BLaER1 (cell line): ENCODE data around the gene PCCA.

Source experiments
- H3K27ac ChIP-seq: shearing (Covaris generic); formaldehyde crosslinking; 2 replicates; pipeline ENCODE4 v1.8.1; 2022
- H3K27me3 ChIP-seq: shearing (Covaris generic); formaldehyde crosslinking; 2 replicates; pipeline ENCODE4 v1.8.1; 2022
- H3K36me3 ChIP-seq: shearing (Covaris generic); formaldehyde crosslinking; 2 replicates; pipeline ENCODE4 v1.8.1; 2022
- H3K4me1 ChIP-seq: shearing (Covaris generic); formaldehyde crosslinking; 2 replicates; pipeline ENCODE4 v1.8.1; 2022
- H3K4me2 ChIP-seq: shearing (Covaris generic); formaldehyde crosslinking; 2 replicates; pipeline ENCODE4 v1.8.1; 2022
- H3K4me3 ChIP-seq: shearing (Covaris generic); formaldehyde crosslinking; 2 replicates; pipeline ENCODE4 v1.8.1; 2022
- H3K9ac ChIP-seq: shearing (Covaris generic); formaldehyde crosslinking; 2 replicates; pipeline ENCODE4 v1.8.1; 2022
- H3K9me3 ChIP-seq: shearing (Covaris generic); formaldehyde crosslinking; 2 replicates; pipeline ENCODE4 v1.8.1; 2022
- H4K20me1 ChIP-seq: shearing (Covaris generic); formaldehyde crosslinking; 2 replicates; pipeline ENCODE4 v1.8.1; 2022
- Cebpa-rat ChIP-seq: shearing (Covaris generic); IDR thresholded peaks from 2 replicates; pipeline ENCODE4 v1.8.1; 2022

The PCCA gene

GRCh38 chr13:100088644-100089464, at the start of gene PCCA:
TSS of gene PCCA (plus strand) at chr13:100089093. CDS start at chr13:100089121, 28 bp downstream.
- H3K4me2 ChIP-seq = peak within 1 kb of the TSS; percentile 77

GRCh38 chr13:100039740-100040139, 49.2 kb upstream of the PCCA start:
- Histone ChIP-seq H3K27ac (no peak overlapping the region), H3K36me3 (no peaks in the 10 kb centered on the region), H3K4me3 (no peak overlapping the region), H3K9ac (no peak overlapping the region), H3K9me3 (no peaks in the 10 kb centered on the region), H3K4me2 (no peak overlapping the region), H4K20me1 (no peaks in the 10 kb centered on the region), H3K4me1 (no peaks in the 10 kb centered on the region), H3K27me3 (no peaks in the 10 kb centered on the region)
- no peak for TF ChIP-seq Cebpa-rat

More at GRCh38 chr13:100088644-100089464, at the start of gene PCCA:
- peaks cover 11% of the 10 kb centered on the region; the same call in 1 of the 2 replicates for H3K9me3 ChIP-seq
- H3K4me3 ChIP-seq = peak within 1 kb of the TSS; percentile 77
- peak within 1 kb of the TSS; percentile 46; the same call in 1 of the 2 replicates for H3K27ac ChIP-seq
- H3K4me1 ChIP-seq = peaks cover 9% of the 10 kb centered on the region
- H3K27me3 ChIP-seq = no peaks in the 10 kb centered on the region
- no peak for TF ChIP-seq Cebpa-rat
- no peaks in the 10 kb centered on the region for H4K20me1 ChIP-seq
- H3K9ac ChIP-seq = peak within 1 kb of the TSS; percentile 75
- no peaks in the 10 kb centered on the region for H3K36me3 ChIP-seq

GRCh38 chr13:100040196-100040595, 48.7 kb upstream of the PCCA start:
- no peak overlapping the region for H3K4me3 ChIP-seq
- no peaks in the 10 kb centered on the region for H4K20me1 ChIP-seq
- H3K4me2 ChIP-seq = no peak overlapping the region
- H3K9me3 ChIP-seq = no peaks in the 10 kb centered on the region
- TF ChIP-seq Cebpa-rat = no peak
- no peaks in the 10 kb centered on the region for H3K27me3 ChIP-seq
- H3K9ac ChIP-seq = no peak overlapping the region
- no peak overlapping the region for H3K27ac ChIP-seq
- no peaks in the 10 kb centered on the region for H3K4me1 ChIP-seq
- H3K36me3 ChIP-seq = no peaks in the 10 kb centered on the region

GRCh38 chr13:100044936-100045335, 44.0 kb upstream of the PCCA start:
- TF ChIP-seq Cebpa-rat = no peak
- no peaks in the 10 kb centered on the region for H4K20me1 ChIP-seq
- no peak overlapping the region for H3K4me3 ChIP-seq
- no peaks in the 10 kb centered on the region for H3K9me3 ChIP-seq
- no peak overlapping the region for H3K9ac ChIP-seq
- no peak overlapping the region for H3K27ac ChIP-seq
- H3K27me3 ChIP-seq = no peaks in the 10 kb centered on the region
- no peaks in the 10 kb centered on the region for H3K4me1 ChIP-seq
- H3K36me3 ChIP-seq = no peaks in the 10 kb centered on the region
- no peak overlapping the region for H3K4me2 ChIP-seq

GRCh38 chr13:100045355-100045754, 43.5 kb upstream of the PCCA start:
- Histone ChIP-seq H4K20me1 (no peaks in the 10 kb centered on the region), H3K9me3 (no peaks in the 10 kb centered on the region), H3K9ac (no peak overlapping the region), H3K27ac (no peak overlapping the region), H3K4me3 (no peak overlapping the region), H3K36me3 (no peaks in the 10 kb centered on the region), H3K27me3 (no peaks in the 10 kb centered on the region), H3K4me2 (no peak overlapping the region), H3K4me1 (no peaks in the 10 kb centered on the region)
- TF ChIP-seq Cebpa-rat = no peak

GRCh38 chr13:100051070-100051469, 37.8 kb upstream of the PCCA start:
- no peak overlapping the region for H3K27ac ChIP-seq
- H3K9ac ChIP-seq = no peak overlapping the region
- H3K27me3 ChIP-seq = no peaks in the 10 kb centered on the region
- no peaks in the 10 kb centered on the region for H3K9me3 ChIP-seq
- no peaks in the 10 kb centered on the region for H3K36me3 ChIP-seq
- H3K4me1 ChIP-seq = no peaks in the 10 kb centered on the region
- TF ChIP-seq Cebpa-rat = no peak
- H4K20me1 ChIP-seq = no peaks in the 10 kb centered on the region
- no peak overlapping the region for H3K4me2 ChIP-seq
- no peak overlapping the region for H3K4me3 ChIP-seq

GRCh38 chr13:100059827-100060226, 29.1 kb upstream of the PCCA start:
- Histone ChIP-seq H3K9me3 (peaks cover 12% of the 10 kb centered on the region), H3K4me1 (no peaks in the 10 kb centered on the region), H3K27ac (no peak overlapping the region), H3K36me3 (no peaks in the 10 kb centered on the region), H3K9ac (no peak overlapping the region), H3K4me2 (no peak overlapping the region), H3K27me3 (no peaks in the 10 kb centered on the region), H4K20me1 (no peaks in the 10 kb centered on the region), H3K4me3 (no peak overlapping the region)
- no peak for TF ChIP-seq Cebpa-rat

GRCh38 chr13:100063333-100063732, 25.6 kb upstream of the PCCA start:
- H3K27me3 ChIP-seq = no peaks in the 10 kb centered on the region
- H3K4me3 ChIP-seq = no peak overlapping the region
- H3K27ac ChIP-seq = no peak overlapping the region
- no peak overlapping the region for H3K9ac ChIP-seq
- H4K20me1 ChIP-seq = no peaks in the 10 kb centered on the region
- TF ChIP-seq Cebpa-rat = no peak
- no peak overlapping the region for H3K4me2 ChIP-seq
- H3K36me3 ChIP-seq = no peaks in the 10 kb centered on the region
- peaks cover 4% of the 10 kb centered on the region for H3K9me3 ChIP-seq
- no peaks in the 10 kb centered on the region for H3K4me1 ChIP-seq

- Histone ChIP-seq H3K27me3 (no peaks in the 10 kb centered on the region), H3K9ac (no peak overlapping the region), H3K4me1 (no peaks in the 10 kb centered on the region), H3K4me2 (no peak overlapping the region), H3K36me3 (no peaks in the 10 kb centered on the region), H4K20me1 (no peaks in the 10 kb centered on the region), H3K27ac (no peak overlapping the region), H3K4me3 (no peak overlapping the region), H3K9me3 (no peaks in the 10 kb centered on the region)
- no peak for TF ChIP-seq Cebpa-rat
Observed at GRCh38 chr13:100063906-100064305, 25.0 kb upstream of the PCCA start.

- Histone ChIP-seq H4K20me1 (no peaks in the 10 kb centered on the region), H3K4me1 (no peaks in the 10 kb centered on the region), H3K27ac (no peak overlapping the region), H3K9me3 (no peaks in the 10 kb centered on the region), H3K9ac (no peak overlapping the region), H3K36me3 (no peaks in the 10 kb centered on the region), H3K4me2 (no peak overlapping the region), H3K4me3 (no peak overlapping the region), H3K27me3 (no peaks in the 10 kb centered on the region)
- TF ChIP-seq Cebpa-rat = no peak
Observed at GRCh38 chr13:100068133-100068931, 20.6 kb upstream of the PCCA start.
